NB4 (cell line): ENCODE data around the gene PALM.

Experiments
- DNase-seq: peaks from one replicate; pipeline ENCODE4 v3.0.0; 2010; ENCODE audit warnings: low read depth
- H3K4me3 ChIP-seq: one replicate; pipeline ENCODE4 v1.5.1; 2011; ENCODE audit warnings: mild to moderate bottlenecking, low read depth, low read length, moderate library complexity
- CTCF ChIP-seq: IDR thresholded peaks from one replicate; pipeline ENCODE4 v1.5.1; 2012; ENCODE audit warnings: low read depth, low read length
- MAX ChIP-seq: IDR thresholded peaks from 2 replicates; pipeline ENCODE4 v1.6.1; 2011; ENCODE audit warnings: low read depth, low read length
- MYC ChIP-seq: IDR thresholded peaks from 2 replicates; pipeline ENCODE4 v1.6.1; 2011; ENCODE audit warnings: low read depth, low read length
- POLR2A ChIP-seq: IDR thresholded peaks from 2 replicates; pipeline ENCODE4 v1.6.1; 2011; ENCODE audit warnings: mild to moderate bottlenecking; ENCODE audit not compliant: insufficient read length; ENCODE audit errors: extremely low read depth

Gene PALM

GRCh38 chr19:750640-751423 lies 42.1 kb downstream of the PALM start, which contains the start of gene MISP:
MISP (plus strand) TSS chr19:751112; CDS start chr19:756947, 5,835 bp downstream.
- DNase-seq: no peak
- TF ChIP-seq CTCF (no peak), POLR2A (no peak), MYC (no peak), MAX (no peak)
- no peak within 1 kb of the TSS for H3K4me3 ChIP-seq

GRCh38 chr19:751501-752341 lies 43.0 kb downstream of the PALM start:
- DNase-seq: peak; percentile 54
- H3K4me3 ChIP-seq: no peak overlapping the region
- no peak for TF ChIP-seq MYC
- no peak for TF ChIP-seq CTCF
- TF ChIP-seq MAX: no peak
- no peak for TF ChIP-seq POLR2A

GRCh38 chr19:752652-753517 lies 44.1 kb downstream of the PALM start:
- H3K4me3 ChIP-seq: no peak overlapping the region
- DNase-seq: peak; percentile 51
- no peak for TF ChIP-seq CTCF
- TF ChIP-seq POLR2A: no peak
- 0 out of 2 replicates have a peak, but pooled peaks have one; percentile 26 for TF ChIP-seq MYC
- TF ChIP-seq MAX: peak; percentile 18; the same call in 1 of the 2 replicates

- TF ChIP-seq MYC (no peak), POLR2A (no peak), MAX (no peak), CTCF (no peak)
- no peak for DNase-seq
Measured at GRCh38 chr19:754530-754929, 45.8 kb downstream of the PALM start.

GRCh38 chr19:755063-755462 lies 46.3 kb downstream of the PALM start:
- DNase-seq: no peak
- no peak overlapping the region for H3K4me3 ChIP-seq
- TF ChIP-seq CTCF (no peak), MYC (no peak), POLR2A (no peak), MAX (no peak)

More at GRCh38 chr19:754530-754929, 45.8 kb downstream of the PALM start:
- no peak overlapping the region for H3K4me3 ChIP-seq
